Stimulated activated CD4-positive, alpha-beta T cell treated with anti-CD3 and anti-CD28 coated beads, TNF-alpha, amount 100 ng/mL, for 48 hours (primary cell): ENCODE results near the gene SMIM3.
"Not testable (repeated sequence)": the region's sequence is repeated elsewhere in the genome, so short reads cannot be mapped to it uniquely, and the experiment has no call there.

Experiments used
- DNase-seq, 3 donors: peaks; one replicate each; pipeline ENCODE4 v3.0.0-alpha.2; 2020; ENCODE audit warnings: low read depth in 3 of 3

SMIM3 gene, protein sequence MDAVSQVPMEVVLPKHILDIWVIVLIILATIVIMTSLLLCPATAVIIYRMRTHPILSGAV

DNA sequence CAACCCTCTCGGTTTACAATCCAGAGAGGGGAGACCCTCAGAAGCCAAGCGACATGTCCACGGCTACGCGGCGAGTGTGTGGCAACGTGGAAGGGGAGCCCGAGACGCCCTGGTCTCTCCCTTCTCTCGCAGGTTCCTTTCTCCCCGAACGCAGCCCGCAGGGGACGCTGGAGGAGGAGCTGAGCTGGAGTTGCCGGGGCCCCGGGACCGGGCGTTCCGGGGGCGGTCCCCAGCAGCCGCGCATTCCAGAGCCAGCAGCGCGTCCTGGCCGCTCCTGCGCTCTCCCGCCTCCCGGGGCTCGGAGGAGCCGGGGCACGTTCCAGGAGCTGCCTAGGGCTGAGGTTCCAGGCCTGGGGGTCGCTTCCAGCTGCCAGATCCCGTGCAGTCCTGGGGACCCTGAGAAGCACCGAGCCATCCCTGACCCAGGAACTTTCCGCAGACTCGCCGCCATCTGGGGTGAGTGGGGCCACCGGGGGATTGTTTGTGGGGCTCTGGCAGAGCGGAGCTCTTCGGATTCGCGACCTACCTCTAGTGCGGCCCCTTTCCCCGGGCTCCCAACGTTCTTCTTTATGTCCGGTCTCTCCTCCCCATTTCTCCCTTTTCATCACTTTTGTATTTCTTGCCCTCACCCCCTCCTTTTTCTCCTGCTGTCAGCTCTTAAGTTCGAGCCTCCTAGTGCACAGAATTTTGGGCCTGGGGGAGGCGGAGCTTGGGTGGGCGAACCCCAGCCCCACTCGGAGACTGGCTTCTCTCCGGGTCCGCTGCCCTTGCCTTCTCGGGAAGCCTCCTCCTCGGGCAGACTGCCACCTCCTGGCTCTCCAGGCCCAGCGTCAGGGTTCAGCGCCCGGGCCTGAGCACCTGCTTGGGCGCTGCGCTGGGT is at the start of gene SMIM3:
Gene SMIM3, plus strand, starts transcription at position 241 of the 880 bp plus-strand sequence. CDS start 16,684 bp downstream, outside the sequence.
- DNase-seq: peak; percentile 51 to 65 (median 53)

DNA sequence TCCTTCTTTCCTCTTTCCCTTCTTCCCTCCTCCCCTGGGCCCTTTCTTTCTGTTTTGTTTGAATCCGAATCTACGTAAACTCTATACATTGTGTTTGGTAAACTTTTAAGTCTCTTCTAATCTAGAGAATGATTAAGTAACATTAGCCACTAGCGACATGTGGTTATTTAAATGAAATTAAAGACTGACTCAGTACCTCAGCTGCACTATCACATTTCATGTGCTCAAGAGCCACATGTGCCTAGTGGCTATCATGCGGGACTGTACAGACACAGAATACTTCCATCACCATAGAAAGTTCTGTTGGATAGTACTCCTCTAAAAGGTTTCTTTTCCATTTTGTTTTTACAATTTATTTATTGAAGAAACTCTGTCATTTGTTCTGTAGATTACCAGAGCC is 48.7 kb upstream of the SMIM3 start:
- DNase-seq: no peak

DNA sequence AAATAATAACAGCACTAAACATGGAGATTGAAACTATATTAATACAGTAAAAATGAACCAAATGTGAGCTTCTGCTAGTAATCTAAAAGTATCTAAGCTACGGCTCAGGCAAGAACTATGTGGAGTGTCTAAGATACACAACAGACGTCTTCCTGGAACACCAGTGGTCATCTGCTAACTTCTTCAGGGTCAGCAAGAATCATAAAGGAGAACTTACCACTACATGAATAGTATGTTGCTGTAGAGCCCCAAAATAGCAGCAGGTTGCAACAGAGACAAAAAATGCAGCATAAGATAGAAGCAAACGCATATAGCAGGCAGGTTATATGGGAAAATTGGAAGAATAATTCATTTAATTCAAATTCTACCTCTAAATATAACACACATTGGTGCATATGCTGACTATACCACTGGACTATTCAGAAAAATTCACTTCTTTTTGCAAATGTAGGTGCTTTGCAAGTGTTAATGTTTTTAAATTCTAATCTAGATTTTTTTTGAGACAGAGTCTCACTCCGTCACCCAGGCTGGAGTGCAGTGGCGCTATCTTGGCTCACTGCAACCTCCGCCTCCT is 46.8 kb upstream of the SMIM3 start:
- DNase-seq: no peak

DNA sequence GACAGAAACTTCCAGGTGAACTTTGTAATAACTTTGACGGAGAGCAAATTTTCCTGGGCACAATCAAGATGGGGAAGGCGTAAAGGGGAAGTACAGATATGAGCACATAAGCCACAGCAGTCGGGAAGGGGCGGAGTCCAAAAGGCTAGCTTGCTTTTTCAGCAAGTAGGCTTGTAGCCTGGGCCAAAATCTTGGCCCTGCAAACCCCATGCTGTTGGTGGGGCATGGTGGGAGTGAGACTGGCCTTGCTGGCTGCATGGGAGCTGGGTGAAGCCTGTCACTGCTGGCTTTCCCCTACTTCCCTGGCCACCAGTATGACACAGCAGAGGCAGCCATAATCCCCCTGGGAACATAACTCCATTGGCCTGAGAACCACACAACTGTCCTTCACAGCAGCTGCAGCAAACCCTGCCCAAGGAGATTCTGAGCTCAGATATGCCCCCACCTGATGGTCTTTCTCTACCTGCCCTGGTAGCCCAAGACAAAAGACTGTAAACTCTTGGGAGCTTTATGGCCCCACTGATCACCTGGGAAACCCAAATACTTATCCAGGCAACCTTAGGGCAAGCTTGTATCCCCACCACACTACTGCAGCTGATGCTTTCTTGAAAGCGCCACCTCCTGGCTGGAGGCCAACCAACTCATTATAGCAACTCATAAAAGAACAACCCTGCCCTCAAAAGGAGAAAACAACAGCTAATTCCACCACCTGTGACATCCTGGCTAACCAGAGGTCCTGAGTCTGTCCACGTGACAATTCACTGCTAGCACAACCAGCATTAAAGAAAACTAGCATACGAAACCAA is 43.8 kb upstream of the SMIM3 start:
- DNase-seq: peak in 2 of 3 donors; percentile 5 to 7

DNA sequence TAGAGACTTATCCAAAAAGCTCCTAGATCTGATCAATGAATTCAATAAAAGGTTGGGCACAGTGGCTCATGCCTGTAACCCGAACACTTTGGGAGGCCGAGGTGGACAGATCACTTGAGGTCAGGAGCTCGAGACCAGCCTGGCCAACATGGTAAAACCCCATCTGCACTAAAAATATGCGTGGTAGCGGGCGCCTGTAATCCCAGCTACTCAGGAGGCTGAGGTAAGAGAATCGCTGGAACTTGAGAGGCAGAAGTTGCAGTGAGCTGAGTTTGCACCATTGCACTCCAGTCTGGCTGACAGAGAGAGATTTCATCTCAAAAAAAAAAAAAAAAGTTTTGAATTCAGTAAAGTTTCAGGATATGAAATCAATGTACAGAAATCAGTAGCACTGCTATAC is 39.7 kb upstream of the SMIM3 start:
- no peak for DNase-seq

DNA sequence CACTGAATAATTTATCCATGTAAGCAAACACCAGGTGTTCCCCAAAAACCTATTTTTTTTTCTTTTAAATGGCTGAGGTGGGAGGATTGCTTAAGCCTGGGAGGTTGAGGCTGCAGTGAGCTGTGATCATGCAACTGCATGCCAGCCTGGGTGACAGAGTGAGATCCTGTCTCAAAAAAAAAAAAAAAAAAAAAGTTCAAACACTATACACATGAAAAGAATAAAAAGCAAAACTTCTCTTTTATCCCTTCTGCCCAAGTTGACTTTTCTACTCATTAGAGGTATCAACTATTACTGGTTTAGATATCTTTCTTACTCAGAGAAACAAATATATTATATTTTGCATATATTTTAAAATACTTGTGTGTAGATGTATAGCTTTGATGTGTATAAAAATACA is 37.6 kb upstream of the SMIM3 start:
- no peak for DNase-seq

DNA sequence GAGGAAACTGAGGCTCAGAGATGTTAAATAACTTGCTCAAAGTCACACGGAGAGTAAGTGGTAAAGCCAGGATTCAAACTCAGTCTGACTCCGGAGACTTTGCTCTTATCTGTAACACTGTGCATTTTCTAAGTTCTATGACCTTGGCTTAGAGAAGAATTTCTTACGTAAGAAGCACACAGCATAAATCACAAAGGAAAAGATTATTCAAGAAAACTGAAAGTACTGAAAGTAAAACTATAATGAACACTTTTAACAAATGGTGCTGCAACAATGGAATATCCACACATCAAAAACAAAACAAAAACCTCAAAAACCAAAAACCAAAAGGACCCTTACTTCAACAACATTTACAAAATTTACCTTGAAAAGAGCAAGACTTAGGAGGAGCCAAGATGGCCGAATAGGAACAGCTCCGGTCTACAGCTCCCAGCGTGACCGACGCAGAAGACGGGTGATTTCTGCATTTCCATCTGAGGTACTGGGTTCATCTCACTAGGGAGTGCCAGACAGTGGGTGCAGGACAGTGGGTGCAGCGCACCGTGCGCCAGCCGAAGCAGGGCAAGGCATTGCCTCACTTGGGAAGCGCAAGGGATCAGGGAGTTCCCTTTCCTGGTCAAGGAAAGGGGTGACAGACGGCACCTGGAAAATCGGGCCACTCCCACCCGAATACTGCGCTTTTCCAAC is 36.0 kb upstream of the SMIM3 start:
- DNase-seq: not testable (repeated sequence)

DNA sequence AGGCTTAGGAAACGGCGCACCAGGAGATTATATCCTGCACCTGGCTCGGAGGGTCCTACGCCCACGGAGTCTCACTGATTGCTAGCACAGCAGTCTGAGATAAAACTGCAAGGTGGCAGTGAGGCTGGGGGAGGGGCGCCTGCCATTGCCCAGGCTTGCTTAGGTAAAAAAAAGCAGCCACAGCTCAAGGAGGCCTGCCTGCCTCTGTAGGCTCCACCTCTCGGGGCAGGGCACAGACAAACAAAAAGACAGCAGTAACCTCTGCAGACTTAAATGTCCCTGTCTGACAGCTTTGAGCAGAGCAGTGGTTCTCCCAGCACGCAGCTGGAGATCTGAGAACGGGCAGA is 35.4 kb upstream of the SMIM3 start:
- not testable (repeated sequence) for DNase-seq

DNA sequence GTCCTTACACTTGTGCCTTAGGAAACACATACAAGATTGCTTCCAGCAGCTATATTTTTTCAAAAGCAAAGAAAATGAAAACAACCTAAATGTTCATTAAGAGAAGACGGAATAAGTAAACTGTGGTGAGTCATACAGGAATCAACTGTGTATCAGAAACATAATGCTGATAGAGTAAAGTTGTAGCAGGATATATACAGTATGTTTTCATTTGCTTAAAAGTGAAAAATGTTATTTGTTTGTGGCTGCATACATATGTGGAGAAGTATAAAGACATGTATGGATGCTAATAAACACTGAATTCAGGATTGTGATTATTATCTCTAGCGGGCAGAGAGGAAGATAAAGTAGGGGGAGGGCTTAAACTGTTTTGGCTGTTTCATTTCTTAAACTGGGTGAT is 28.1 kb upstream of the SMIM3 start:
- DNase-seq: no peak

DNA sequence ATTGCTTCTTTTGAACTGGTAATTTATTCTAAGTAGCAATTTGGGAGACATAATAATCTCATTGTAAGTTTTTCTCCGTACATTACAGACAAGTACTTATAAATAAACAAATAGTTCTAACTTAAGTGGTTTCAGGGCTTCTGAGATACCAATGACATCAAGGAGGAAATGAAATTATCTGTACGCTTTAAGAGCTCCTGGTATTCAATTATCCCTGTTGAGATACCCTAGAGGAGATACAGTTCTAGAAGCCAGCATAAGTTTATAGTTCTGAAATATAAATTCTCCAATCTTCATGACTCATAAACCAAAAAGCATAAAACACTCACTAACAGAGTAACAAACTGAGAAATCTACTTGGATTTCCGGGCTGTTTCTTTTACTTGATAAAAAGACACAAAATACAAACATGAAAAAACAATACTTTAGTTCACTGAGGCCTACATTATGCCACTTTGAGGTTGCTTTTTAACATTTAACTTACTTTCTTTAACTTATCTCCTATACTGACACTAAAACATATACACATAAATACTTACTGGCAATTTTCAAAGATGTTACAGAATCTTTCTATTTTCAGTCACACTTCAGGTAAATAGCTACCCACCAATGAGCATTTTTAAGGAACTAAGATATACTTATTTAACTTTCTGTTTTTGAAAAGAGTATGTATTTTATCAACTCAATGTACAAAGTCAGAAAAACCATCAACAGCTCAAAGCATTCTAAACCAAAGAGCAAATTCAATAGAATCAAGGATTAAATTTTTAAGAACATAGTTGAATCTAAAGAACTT is 27.3 kb upstream of the SMIM3 start:
- DNase-seq: no peak

DNA sequence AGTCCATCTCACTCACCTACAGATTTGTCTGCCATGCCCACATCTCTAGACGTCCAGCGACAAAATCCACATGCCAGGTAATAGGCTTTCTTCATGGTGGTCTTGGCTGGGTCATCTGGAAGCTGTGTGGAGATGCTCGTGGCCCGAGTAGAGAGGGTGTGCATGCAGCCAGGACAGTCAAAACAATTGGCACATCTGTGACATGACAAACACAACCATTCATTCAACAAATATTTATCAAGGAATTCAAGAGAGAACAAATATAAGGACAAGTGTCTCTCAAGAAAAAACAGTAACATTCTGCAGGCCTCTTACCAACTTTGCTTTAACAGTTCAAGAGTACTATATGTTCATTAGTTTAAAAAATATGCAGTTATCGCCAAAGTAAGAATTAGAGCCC is 25.1 kb upstream of the SMIM3 start:
- DNase-seq: no peak

DNA sequence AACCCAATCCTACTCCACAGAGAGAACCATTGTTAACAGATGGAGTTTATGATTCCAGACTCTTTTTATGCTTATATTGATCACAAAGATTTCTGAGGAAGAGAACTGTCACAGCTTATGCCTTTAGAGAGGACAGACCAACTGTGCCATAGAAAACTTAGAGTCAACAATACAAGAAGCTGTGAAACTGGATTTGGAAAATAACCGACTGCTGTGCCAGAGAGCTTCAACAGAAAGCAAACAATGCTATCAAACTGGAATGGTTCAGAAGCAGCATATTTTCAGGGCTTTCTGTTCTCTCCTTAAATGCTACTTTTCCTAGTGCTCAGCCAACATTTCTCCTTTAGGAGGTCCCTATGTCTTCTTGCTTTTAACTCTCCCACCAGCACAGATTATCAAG is 24.7 kb upstream of the SMIM3 start:
- DNase-seq: no peak

DNA sequence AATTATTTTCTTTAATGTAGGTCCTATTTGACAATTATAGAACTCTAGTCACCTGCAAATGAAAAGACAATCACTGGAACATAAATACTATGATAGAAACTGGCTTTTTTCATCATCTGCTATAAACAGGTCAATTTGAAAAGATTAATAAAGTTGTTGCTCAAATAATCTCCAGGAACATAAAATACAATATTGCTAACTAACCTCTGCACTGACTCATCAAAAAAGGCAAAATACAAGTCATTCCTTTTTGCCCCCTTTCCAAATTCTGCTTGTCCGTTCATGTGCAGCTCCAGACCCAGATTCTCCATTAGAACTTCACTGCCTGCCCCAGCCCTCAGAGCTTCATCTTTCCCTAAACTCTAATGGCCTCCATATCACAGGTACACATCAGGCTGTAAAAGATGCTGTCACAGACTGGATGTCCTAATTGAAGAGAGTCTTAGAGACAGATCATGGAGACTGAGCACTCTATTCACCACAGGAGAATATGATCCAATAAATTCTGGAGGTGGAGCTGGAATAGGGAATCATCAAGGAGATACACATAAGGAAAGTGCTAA is 21.4 kb upstream of the SMIM3 start:
- DNase-seq: no peak

DNA sequence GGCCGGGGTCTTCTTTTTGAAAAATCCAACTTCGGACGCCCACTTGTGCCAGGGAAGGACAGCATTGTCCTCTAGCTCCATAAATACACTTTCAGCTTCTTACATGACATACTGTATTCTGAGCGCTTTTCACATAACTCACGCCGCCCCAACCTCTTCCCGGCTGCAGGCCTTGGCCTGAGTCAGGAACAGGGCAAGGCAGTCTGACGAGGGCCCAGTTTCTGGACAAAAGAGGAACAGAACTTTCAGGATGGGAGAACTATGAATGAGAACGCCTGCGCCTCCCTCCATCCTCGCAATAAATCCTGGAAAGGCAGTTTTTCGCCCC is 20.4 kb upstream of the SMIM3 start:
- DNase-seq: no peak

DNA sequence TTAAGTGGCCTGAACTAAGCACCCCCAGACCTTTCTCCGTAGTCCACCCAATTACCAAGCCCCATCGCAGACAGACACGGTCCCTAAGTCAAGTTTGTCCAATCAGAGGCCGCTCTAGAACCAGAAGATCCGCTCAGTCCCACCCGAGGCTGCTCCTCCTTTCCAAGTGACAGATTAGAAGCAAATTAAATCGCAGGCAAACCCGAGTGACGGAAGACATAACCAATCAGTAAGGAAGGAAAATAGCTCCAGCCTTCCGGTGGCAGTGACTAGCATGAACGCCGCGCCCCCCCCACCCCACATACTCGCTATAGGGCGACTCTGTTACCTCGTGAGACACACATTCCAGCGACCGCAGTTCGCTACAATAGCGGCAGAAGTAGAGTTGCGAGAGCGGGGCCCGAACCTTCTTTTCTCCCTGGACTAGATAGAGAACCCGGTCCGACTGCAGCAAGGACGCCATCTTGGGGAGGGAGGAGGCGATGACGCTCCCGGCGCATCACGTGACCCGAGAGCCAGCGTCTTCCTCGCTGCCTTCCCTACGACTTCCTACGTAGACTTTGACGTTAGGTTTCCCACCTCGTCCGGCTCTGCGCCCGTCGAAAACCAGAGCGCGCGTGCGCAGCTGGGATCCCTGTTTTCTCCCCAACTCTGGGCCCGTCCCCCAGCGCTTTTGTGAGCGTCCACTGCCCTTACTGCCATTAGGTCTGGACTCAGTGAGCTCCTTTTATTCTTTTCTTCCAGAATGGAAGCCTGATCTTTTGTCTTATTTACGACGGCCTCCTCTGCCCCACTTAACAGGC is 19.8 kb upstream of the SMIM3 start, which contains the start of gene DCTN4:
Gene DCTN4, minus strand, starts transcription at position 487 of the 803 bp plus-strand sequence. Its CDS starts 24 bp downstream, at position 463.
- peak; percentile 84 to 92 (median 89) for DNase-seq

DNA sequence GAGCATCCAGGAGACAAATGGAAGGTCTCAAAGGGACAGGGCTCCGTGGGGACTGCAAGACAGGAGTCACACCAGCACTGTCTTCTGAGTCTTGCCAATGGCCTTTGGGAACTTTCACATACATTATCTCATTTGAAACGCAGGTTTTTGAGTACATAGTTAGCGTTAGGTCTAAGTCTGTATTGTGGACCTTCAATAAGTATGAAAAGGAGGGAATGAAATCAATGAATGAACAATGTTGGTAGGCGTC is 19.3 kb upstream of the SMIM3 start:
- DNase-seq: no peak

DNA sequence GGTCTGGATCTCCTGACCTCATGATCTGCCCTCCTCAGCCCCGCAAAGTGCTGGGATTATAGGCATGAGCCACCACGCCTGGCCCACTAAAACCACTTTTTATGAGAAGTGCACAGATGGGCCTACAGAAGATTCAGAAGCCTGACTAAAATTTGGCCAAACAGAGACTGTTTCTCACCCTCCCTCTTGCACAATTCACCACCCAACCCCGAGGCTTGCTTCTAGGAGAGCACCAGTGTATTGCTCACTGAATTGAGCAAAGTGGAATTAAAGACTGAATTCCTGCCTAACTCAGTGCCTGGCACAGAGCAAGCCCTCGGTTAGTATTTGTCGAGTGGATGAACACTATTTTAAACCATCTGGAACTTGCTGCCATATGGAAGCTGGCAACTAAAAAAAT is 16.3 kb upstream of the SMIM3 start:
- no peak for DNase-seq

DNA sequence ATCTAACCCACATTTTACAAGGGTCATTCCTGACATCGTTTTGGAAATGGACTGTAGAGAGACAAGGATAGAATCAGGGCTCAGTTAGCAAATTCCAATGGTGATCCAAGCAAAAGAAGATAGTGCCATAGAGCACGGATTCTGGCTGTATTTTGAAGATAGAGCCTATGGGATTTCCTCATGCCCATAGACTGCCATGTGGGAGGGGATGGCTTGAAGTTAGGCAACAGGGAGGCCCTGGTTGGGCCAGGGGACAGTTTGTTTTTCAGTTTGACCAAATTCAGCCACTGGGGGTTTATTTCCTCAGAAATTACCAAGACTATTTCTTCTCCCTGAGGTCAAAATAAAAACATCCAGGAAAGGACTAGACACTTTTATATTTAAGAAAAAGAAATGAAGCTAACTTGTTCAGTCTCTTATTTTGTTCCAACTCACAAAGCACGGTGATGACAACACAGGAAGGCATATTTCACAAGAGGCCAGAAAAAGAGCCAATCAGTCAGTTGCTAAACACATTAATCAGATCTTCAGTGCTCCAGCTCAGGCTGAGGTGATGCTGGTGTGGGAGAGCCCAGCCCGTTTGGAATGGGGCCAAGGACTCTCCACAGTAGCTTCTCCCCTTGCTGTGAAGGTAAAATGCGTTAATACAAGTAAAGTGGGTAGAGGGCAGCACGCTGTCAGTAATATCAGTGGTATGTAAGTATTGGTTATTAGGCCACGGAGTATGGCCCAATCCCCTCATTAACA is 15.4 kb upstream of the SMIM3 start:
- DNase-seq: no peak

DNA sequence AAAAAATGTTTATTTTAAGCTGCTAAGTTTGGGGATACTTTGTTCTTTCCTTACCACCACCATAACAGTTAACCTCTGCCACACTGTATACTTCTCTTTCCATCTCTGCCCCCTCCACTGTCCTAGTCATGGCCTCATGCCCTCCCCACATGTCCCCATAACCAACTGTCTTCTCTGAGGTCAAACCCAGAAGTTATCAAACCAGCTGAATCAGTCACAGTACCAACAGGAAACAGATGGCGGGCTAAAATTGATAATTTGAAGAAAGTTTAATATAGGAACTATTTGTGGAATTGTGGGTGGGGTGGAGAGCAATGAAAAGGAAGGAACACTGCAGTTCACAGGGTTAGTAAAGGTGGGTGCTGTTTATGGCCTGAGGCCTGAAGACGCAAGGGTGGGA is 14.0 kb upstream of the SMIM3 start:
- DNase-seq: no peak
